Measurements from ENCODE around the gene CHRM1. TPM values are rescaled to one million over a fixed set of nuclear protein-coding genes. Genes with fewer than 3 reads are reported as not detected.

CHRM1 gene
- total RNA-seq, 1 experiment from 2014 or later, result not detected

DNA sequence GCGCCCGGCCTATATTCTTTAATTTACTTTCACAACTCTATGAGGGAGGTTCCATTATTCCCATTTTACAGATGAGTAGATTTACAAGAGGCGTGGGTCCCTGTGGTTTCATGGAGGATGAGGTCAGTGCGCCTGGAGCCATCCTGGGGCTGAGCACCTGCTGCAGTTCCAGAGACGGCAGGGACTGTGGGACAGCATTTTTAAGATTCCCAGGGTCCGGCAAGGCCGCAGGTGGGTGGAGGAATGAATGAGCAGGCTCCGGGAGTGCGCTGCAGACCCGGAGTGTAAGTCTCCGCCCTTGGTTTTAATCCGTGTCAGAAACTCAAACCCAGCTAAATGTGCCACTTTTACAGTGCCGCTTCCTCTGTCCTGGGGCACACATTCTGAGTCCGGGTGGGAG, 4.1 kb upstream of the CHRM1 start:
- Histone ChIP-seq H3T11ph (ENCODE audit: low read length) (no peak overlapping the region), H3K9me3 (ENCODE audit: control insufficient read depth, low read depth, low read length) (no peaks in the 10 kb centered on the region), H3K4me2 (ENCODE audit: insufficient read depth, insufficient read length, low read length) (peak overlapping the region; percentile 54), H2AFZ (ENCODE audit: low read length) (no peak overlapping the region), H4K5ac (ENCODE audit: insufficient read length, low read depth, low read length) (no peak overlapping the region), H2BK15ac (ENCODE audit: low read depth, low read length) (no peak overlapping the region), H4K91ac (ENCODE audit: insufficient read length, low read depth, low read length) (no peak overlapping the region), H2BK5ac (ENCODE audit: insufficient read length, low read length) (no peak overlapping the region), H4K8ac (replicated peaks; ENCODE audit: insufficient read length, low read depth, low read length) (no peak overlapping the region), H3K18ac (ENCODE audit: insufficient read length, low read depth, low read length) (no peak overlapping the region), H3K4ac (ENCODE audit: low read depth, low read length) (no peak overlapping the region), H2BK12ac (ENCODE audit: insufficient read length, low read depth, low read length) (no peak overlapping the region), H3K79me1 (ENCODE audit: insufficient read depth, low read depth, low read length, poor library complexity, severe bottlenecking) (no peaks in the 10 kb centered on the region), H2BK20ac (ENCODE audit: low read depth, low read length, poor library complexity, severe bottlenecking) (no peak overlapping the region), H2BK120ac (ENCODE audit: low read depth, low read length, poor library complexity, severe bottlenecking) (no peak overlapping the region), H3K23me2 (ENCODE audit: insufficient read length, low read depth, low read length, poor library complexity, severe bottlenecking) (peaks cover 16% of the 10 kb centered on the region), H3K9ac (ENCODE audit: extremely low read depth, insufficient read length, low read length) (no peak overlapping the region), H3K27me3 (ENCODE audit: insufficient read depth, low read length) (peaks cover 17% of the 10 kb centered on the region; the same call in 1 of the 2 replicates), H3K4me1 (ENCODE audit: insufficient read depth, low read length) (no peaks in the 10 kb centered on the region), H3K27ac (ENCODE audit: insufficient read length, low read depth, low read length) (no peak overlapping the region), H4K20me1 (ENCODE audit: control insufficient read depth, insufficient read depth, insufficient read length) (no peaks in the 10 kb centered on the region), H3K23ac (ENCODE audit: insufficient read length, low read depth, low read length) (no peak overlapping the region), H3K14ac (ENCODE audit: insufficient read depth, low read length) (no peak overlapping the region), H3K79me2 (ENCODE audit: insufficient read depth, low read length) (no peaks in the 10 kb centered on the region), H3K56ac (ENCODE audit: insufficient read length, low read depth, low read length) (no peak overlapping the region), H2AK5ac (ENCODE audit: insufficient read length, low read length) (no peak overlapping the region)
- DNase-seq, result peak; percentile 83
- no peak overlapping the region; a peak in 1 of 7 replicates for H3K27ac Mint-ChIP-seq
- no peaks in the 10 kb centered on the region for H3K36me3 Mint-ChIP-seq (ENCODE audit: insufficient read depth in 1 of 3, low read depth in 3 of 3)
- H3K4me1 Mint-ChIP-seq, result peaks cover 31 to 56% of the 10 kb centered on the region in 2 experiments
- H3K4me3 Mint-ChIP-seq, result peak overlapping the region; percentile 65 to 84
- no CpG with 5 or more reads among the region's 14 CpGs for WGBS (ENCODE audit: extremely low coverage, insufficient read length, low lambda C conversion rate)
- no peaks in the 10 kb centered on the region; a peak in 1 of 5 replicates for H3K9me3 Mint-ChIP-seq
- peaks cover 90% of the 10 kb centered on the region for H3K27me3 Mint-ChIP-seq (ENCODE audit: low read depth)
- TF ChIP-seq, protein P1, sequence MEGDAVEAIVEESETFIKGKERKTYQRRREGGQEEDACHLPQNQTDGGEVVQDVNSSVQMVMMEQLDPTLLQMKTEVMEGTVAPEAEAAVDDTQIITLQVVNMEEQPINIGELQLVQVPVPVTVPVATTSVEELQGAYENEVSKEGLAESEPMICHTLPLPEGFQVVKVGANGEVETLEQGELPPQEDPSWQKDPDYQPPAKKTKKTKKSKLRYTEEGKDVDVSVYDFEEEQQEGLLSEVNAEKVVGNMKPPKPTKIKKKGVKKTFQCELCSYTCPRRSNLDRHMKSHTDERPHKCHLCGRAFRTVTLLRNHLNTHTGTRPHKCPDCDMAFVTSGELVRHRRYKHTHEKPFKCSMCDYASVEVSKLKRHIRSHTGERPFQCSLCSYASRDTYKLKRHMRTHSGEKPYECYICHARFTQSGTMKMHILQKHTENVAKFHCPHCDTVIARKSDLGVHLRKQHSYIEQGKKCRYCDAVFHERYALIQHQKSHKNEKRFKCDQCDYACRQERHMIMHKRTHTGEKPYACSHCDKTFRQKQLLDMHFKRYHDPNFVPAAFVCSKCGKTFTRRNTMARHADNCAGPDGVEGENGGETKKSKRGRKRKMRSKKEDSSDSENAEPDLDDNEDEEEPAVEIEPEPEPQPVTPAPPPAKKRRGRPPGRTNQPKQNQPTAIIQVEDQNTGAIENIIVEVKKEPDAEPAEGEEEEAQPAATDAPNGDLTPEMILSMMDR (conservative IDR thresholded peaks at IDR 0.05), result no peak
